HepG2 (cell line): ENCODE results near the gene CTNND2. TPM values are rescaled to one million over a fixed set of nuclear protein-coding genes. Genes with fewer than 3 reads are reported as not detected.

ENCODE experiments used
- ATAC-seq: fragments of 200-7000 bp; cut with Tn5 transposase; 3 replicates; pipeline ENCODE4 v1.9.1; 2020; ENCODE audit warnings: mild to moderate bottlenecking, moderate library complexity
- BruUV-seq: library from RNA; stranded (reverse); fragments of 400-500 nt; replicated peaks from 2 replicates; lab custom pipeline; 2021; lab: Mats Ljungman, UMichigan
- CTCF ChIA-PET: fragments of 300-600 bp; formaldehyde crosslinking; extraction: SDS; loops from one replicate; lab custom pipeline; 2021; ENCODE audit warnings: low total read pairs, inconsistent platforms, low intra/inter-chr PET ratio; lab: Yijun Ruan, JAX
- POLR2A ChIA-PET: fragments of 350-600 bp; sonication (Branson Sonifier 250); formaldehyde crosslinking; loops from one replicate; lab custom pipeline; 2020; ENCODE audit warnings: antibody characterized with exemption, inconsistent platforms; lab: Yijun Ruan, JAX
- DNase-seq: peaks from one replicate; pipeline ENCODE4 v3.0.0-alpha.2; 2015; ENCODE audit warnings: low spot score
- FAIRE-seq: peaks from 3 replicates; lab custom pipeline; 2011; peaks lifted over from hg19 to GRCh38; lab: Jason Lieb, UNC
- H2AFZ ChIP-seq: one replicate; pipeline ENCODE4 v1.6.1; 2011; ENCODE audit warnings: low read length, inconsistent platforms
- H3K27ac ChIP-seq: fragments of 300-600 bp; 3 replicates; pipeline ENCODE4 v1.8.0; 2011; ENCODE audit warnings: mixed run types, mild to moderate bottlenecking, mixed read lengths, low read length, inconsistent platforms; ENCODE audit not compliant: insufficient read depth; ENCODE audit errors: extremely low read length
- H3K27me3 ChIP-seq, 2 experiments: fragments of 200-600 bp in 1 of 2; 2 replicates in 1 of 2; 3 replicates in 1 of 2; pipeline versions ENCODE4 v1.6.0 to v1.8.0; 2011; ENCODE audit warnings: low read length in 2 of 2, mild to moderate bottlenecking in 2 of 2, moderate library complexity in 2 of 2, inconsistent platforms in 1 of 2; ENCODE audit not compliant: insufficient read depth in 2 of 2, control insufficient read depth in 1 of 2
- H3K36me3 ChIP-seq, 2 experiments: fragments of 200-600 bp in 1 of 2; replicated peaks in 1 of 2; 2 replicates in 1 of 2; 3 replicates in 1 of 2; pipeline versions ENCODE4 v1.5.1 to v1.8.0; 2011; ENCODE audit warnings: low read length in 2 of 2, inconsistent platforms in 1 of 2; ENCODE audit not compliant: insufficient read depth in 2 of 2, control insufficient read depth in 1 of 2
- H3K4me1 ChIP-seq: 2 replicates; pipeline ENCODE4 v1.5.1; 2012; ENCODE audit warnings: low read length, inconsistent platforms; ENCODE audit not compliant: insufficient read depth
- H3K4me2 ChIP-seq: 2 replicates; pipeline ENCODE4 v1.6.0; 2011; ENCODE audit warnings: low read depth, low read length, inconsistent platforms
- H3K4me3 ChIP-seq, 3 experiments: fragments of 200-600 bp in 1 of 3; sonication (generic), shearing (Covaris generic) in 1 of 3; replicated peaks in 1 of 3; 2 replicates each; pipeline ENCODE4 v1.5.1; 2011 to 2016; ENCODE audit warnings: low read length in 3 of 3, inconsistent platforms in 2 of 3, low read depth in 2 of 3, mild to moderate bottlenecking in 2 of 3, control low read depth in 1 of 3, mixed read lengths in 1 of 3; ENCODE audit not compliant: insufficient read depth in 1 of 3
- H3K79me2 ChIP-seq: one replicate; pipeline ENCODE4 v1.6.1; 2011; ENCODE audit warnings: low read length, inconsistent platforms; ENCODE audit not compliant: insufficient read depth
- H3K9ac ChIP-seq: 2 replicates; pipeline ENCODE4 v1.6.0; 2011; ENCODE audit warnings: mild to moderate bottlenecking, low read depth, low read length, inconsistent platforms; ENCODE audit not compliant: insufficient read depth
- H3K9me3 ChIP-seq: 2 replicates; pipeline ENCODE4 v1.5.1; 2012; ENCODE audit warnings: mild to moderate bottlenecking, low read length
- H4K20me1 ChIP-seq: 2 replicates; pipeline ENCODE4 v1.6.0; 2011; ENCODE audit warnings: inconsistent platforms, mild to moderate bottlenecking, low read length, moderate library complexity; ENCODE audit not compliant: insufficient read depth
- AGO2 ChIP-seq: fragments of 200-400 bp; formaldehyde crosslinking; optimal IDR thresholded peaks from 2 replicates; pipeline ENCODE3; 2017; ENCODE audit warnings: mild to moderate bottlenecking, low read depth, low read length, moderate library complexity
- STAG1 ChIP-seq: sonication (generic); formaldehyde crosslinking; IDR thresholded peaks from 2 replicates; pipeline ENCODE4 v1.4.0; 2020; ENCODE audit warnings: missing genetic modification reagents
- ZBTB1 ChIP-seq: sonication (generic); formaldehyde crosslinking; IDR thresholded peaks from 2 replicates; pipeline ENCODE4 v1.4.0; 2020; ENCODE audit warnings: missing genetic modification reagents, borderline replicate concordance
- ZFP82 ChIP-seq: sonication (generic); formaldehyde crosslinking; IDR thresholded peaks from 2 replicates; pipeline ENCODE4 v1.5.1; 2020; ENCODE audit warnings: mild to moderate bottlenecking, missing genetic modification reagents, borderline replicate concordance
- ZNF574 ChIP-seq: sonication (generic); formaldehyde crosslinking; IDR thresholded peaks from 2 replicates; pipeline ENCODE4 v1.4.0; 2020; ENCODE audit warnings: missing genetic modification reagents
- WGBS: methylation state at CpG from one replicate; pipeline ENCODE4 v1.1.6; 2017; ENCODE audit warnings: low lambda C conversion rate; 5-methylcytosine and 5-hydroxymethylcytosine counted together
- in situ Hi-C: cut with HindIII; loops from 2 replicates; pipeline ENCODE4 v1.10.0; 2017; ENCODE audit warnings: low pct_unique_long_range_greater_than_20kb; ENCODE audit not compliant: extremely low pct_ligation_motif_present
- intact Hi-C: fragments of 100-400 bp; cut with micrococcal nuclease; formaldehyde crosslinking; loops from one replicate; pipeline ENCODE4 v1.10.0; 2022; ENCODE audit not compliant: unreplicated experiment
- polyA plus RNA-seq, 8 experiments: library from polyadenylated mRNA; depleted of rRNA in 3 of 8; stranded (reverse) in 7 of 8; unstranded in 1 of 8; fragments of >200 nt; fragmentation: Illumina TruSeq in 4 of 8; extraction: Trizol in 4 of 8; gene quantifications; 2 replicates each; pipeline versions ENCODE4 v1.2.1 to v1.2.3, GENCODE V29; 2011 to 2016; ENCODE audit warnings: low read depth in 4 of 8, missing spikeins in 1 of 8, mixed read lengths in 1 of 8; ENCODE audit not compliant: insufficient read depth in 1 of 8
- total RNA-seq, 5 experiments: library from RNA; depleted of rRNA; stranded (reverse); fragments of >200 nt; fragmentation: Illumina TruSeq; extraction: Trizol; gene quantifications; 2 replicates each; pipeline ENCODE4 v1.2.3, GENCODE V29; 2016; ENCODE audit warnings: low read depth in 1 of 5
- TF ChIP-seq, protein P1 (sequence below): sonication (generic); formaldehyde crosslinking; IDR thresholded peaks from 2 replicates; pipeline ENCODE4 v1.5.0; 2020; ENCODE audit warnings: mild to moderate bottlenecking, missing genetic modification reagents, moderate library complexity

Gene CTNND2
- total and polyA plus RNA-seq, 2 of the 13 experiments (the other 11 are each of a cell fraction or from before 2014, with no cell fraction given): not detected

GRCh38 chr5:11050596-11051304, 853.5 kb downstream of the CTNND2 start:
- DNase-seq (no peak), FAIRE-seq (no peak), ATAC-seq (no peak)
- Histone ChIP-seq H3K79me2 (no peaks in the 10 kb centered on the region), H2AFZ (no peak overlapping the region), H3K36me3 (no peaks in the 10 kb centered on the region), H3K27me3 (no peaks in the 10 kb centered on the region), H3K27ac (no peak overlapping the region), H3K9ac (no peak overlapping the region), H4K20me1 (no peaks in the 10 kb centered on the region), H3K9me3 (no peaks in the 10 kb centered on the region), H3K4me3 (no peak overlapping the region)
- CTCF ChIA-PET: no interaction called here
- in situ Hi-C loops: no loop called here
- no TSS peak for BruUV-seq
- intact Hi-C loops: no loop called here
- no peak for TF ChIP-seq ZFP82 (CRISPR knock-in tag)
- TF ChIP-seq, all 625 proteins: peak for 0
- H3K4me2 ChIP-seq: no peak overlapping the region
- 21% methylated on average over 3 of the region's 3 CpGs for WGBS
- H3K4me1 ChIP-seq: peaks cover 6% of the 10 kb centered on the region; the same call in 1 of the 2 replicates
- POLR2A ChIA-PET: no interaction called here

DNA sequence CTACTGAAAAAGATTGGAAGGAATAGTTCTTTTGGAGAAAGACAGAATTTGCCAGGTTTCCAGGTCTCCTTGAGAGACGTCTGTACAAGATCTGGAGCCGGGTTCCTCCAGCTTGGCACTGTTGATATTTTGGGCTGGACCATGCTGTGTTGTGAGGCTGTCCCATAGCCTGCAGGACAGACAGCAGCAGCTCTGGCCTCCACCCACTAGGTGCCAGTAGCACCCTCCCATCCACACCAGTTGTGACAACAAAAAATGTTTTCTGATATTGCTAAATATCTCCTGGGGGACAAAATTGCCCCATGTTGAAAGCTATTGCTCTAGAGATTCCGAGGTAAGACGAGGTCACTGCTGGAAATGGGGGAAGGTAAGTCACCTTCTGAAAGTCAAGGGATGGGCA, 855.5 kb downstream of the CTNND2 start:
- Histone ChIP-seq H3K27ac (no peak overlapping the region), H3K27me3 (no peaks in the 10 kb centered on the region), H3K9me3 (no peaks in the 10 kb centered on the region), H2AFZ (no peak overlapping the region), H3K9ac (no peak overlapping the region), H3K36me3 (no peaks in the 10 kb centered on the region), H3K4me2 (no peak overlapping the region), H3K4me1 (peaks cover 6% of the 10 kb centered on the region; the same call in 1 of the 2 replicates), H3K4me3 (no peak overlapping the region), H3K79me2 (no peaks in the 10 kb centered on the region), H4K20me1 (no peaks in the 10 kb centered on the region)
- ATAC-seq (peak; percentile 74), DNase-seq (no peak), FAIRE-seq (no peak)
- ChIA-PET CTCF (no interaction called here), POLR2A (no interaction called here)
- TF ChIP-seq STAG1 (CRISPR knock-in tag) (peak; percentile 20; the same call in 1 of the 2 replicates), ZBTB1 (CRISPR knock-in tag) (no peak), AGO2 (no peak), ZNF574 (peak; percentile 87)
- TF ChIP-seq, protein P1, sequence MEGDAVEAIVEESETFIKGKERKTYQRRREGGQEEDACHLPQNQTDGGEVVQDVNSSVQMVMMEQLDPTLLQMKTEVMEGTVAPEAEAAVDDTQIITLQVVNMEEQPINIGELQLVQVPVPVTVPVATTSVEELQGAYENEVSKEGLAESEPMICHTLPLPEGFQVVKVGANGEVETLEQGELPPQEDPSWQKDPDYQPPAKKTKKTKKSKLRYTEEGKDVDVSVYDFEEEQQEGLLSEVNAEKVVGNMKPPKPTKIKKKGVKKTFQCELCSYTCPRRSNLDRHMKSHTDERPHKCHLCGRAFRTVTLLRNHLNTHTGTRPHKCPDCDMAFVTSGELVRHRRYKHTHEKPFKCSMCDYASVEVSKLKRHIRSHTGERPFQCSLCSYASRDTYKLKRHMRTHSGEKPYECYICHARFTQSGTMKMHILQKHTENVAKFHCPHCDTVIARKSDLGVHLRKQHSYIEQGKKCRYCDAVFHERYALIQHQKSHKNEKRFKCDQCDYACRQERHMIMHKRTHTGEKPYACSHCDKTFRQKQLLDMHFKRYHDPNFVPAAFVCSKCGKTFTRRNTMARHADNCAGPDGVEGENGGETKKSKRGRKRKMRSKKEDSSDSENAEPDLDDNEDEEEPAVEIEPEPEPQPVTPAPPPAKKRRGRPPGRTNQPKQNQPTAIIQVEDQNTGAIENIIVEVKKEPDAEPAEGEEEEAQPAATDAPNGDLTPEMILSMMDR (CRISPR knock-in tag): peak; percentile 35
- 1% methylated on average over 4 of the region's 4 CpGs for WGBS
- in situ Hi-C loops: no loop called here
- no TSS peak for BruUV-seq
- intact Hi-C loops: loop anchor here (5.0 to 10.0 kb wide), 2 partner anchors 184 to 974 kb away; no protein-coding TSS in a partner anchor
